ENCODE results near the gene FAM168A.

FAM168A gene

GRCh38 chr11:73360743-73361369 lies 237.1 kb downstream of the FAM168A start:
- DNase-seq: no peak

GRCh38 chr11:73359930-73360742 lies 237.8 kb downstream of the FAM168A start:
- DNase-seq: no peak

DNA sequence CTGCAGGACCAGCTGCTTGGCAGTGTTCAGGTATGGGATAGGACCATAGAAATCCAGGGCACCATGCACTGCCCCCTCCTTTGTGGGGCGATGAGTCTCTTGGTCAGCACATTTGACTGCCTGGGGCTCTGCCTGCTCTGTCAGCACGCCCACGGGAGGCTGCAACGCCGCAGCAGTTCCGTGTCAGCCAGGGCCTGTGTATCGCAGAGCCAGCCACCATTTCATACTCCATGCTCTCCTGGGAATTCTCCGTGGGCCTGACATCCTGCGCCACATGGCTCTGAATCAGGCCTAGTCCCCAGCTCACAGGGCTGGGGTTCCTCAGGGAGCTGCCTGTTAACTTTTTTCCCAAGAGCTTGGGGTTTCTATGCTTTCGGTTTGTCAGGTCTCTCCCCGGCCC lies 238.6 kb downstream of the FAM168A start:
- no peak for DNase-seq

GRCh38 chr11:73358071-73358470 lies 239.8 kb downstream of the FAM168A start:
- no peak for DNase-seq

- DNase-seq: no peak
Measured at GRCh38 chr11:73356979-73357860, 240.7 kb downstream of the FAM168A start.

GRCh38 chr11:73355109-73355508 lies 242.8 kb downstream of the FAM168A start:
- no peak for DNase-seq

DNA sequence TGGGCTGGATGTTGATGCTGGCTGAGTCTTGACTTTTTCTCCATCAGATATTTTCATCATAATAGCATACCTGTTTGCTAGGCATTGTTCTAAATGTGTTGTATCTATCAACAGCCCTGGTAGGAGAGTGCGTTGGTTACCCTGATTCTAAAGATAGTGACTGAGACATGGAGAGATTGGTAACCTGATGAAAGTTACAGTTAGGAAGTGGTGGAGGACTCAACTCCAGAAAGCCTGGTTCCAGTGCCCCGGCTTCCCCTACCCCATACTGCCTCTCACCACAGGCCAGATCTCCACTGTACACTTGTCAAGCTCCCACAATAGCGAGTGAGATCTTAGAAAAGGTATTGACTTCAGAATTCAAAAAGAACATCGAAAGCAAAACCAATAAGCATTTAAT lies 244.5 kb downstream of the FAM168A start:
- no peak for DNase-seq

DNA sequence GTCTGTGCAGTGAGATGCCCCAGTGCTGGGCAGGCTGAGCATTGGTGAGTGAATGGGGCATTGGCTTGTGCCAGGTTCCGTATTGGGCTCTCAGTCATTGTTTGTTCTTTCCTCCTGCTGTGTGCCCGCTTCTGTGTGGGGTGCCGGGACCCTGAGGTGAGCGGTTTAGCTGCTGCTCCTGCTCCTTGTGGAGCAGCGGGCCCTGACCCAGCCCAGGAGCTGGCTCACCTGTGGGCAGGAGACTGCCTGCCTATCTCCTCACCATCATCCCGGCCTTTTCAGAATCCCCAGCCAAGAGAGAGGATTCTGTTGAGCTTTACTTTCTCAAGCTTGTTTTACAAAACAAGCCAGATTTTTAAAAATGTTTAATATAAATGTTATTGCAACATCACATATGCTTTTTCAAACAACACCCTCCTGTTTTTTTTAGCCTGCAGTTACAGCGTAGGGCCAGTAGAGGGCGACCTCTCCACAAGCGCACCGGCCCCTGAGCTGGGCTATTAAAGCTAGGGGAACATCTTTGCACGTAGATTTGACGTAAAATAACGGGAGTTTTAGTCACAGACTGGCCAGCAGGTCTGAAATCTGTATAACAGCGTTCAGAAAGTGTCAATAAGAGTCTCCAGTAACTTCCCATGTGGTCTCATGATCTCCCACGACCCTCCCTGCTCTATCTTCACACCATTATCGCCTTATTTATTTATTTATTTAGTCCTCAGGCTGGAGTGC lies 246.8 kb downstream of the FAM168A start:
- no peak for DNase-seq
